SK-N-SH (cell line): ENCODE data around the gene CHST13.

Experiments used
- CTCF ChIP-seq: fragments of 200-600 bp; sonication (generic); IDR thresholded peaks from 2 replicates; pipeline ENCODE4 v1.6.1; 2017; ENCODE audit warnings: antibody characterized with exemption, mild to moderate bottlenecking, moderate library complexity
- ELF1 ChIP-seq: IDR thresholded peaks from 2 replicates; pipeline ENCODE4 v1.4.0; 2012
- EP300 ChIP-seq, 2 experiments: IDR thresholded peaks; 2 replicates each; pipeline versions ENCODE4 v1.4.0 to v1.6.1; 2012; ENCODE audit warnings: borderline replicate concordance in 1 of 2, low read depth in 1 of 2, low read length in 1 of 2
- EZH2phosphoT487 ChIP-seq: fragments of 200-600 bp; sonication (generic); IDR thresholded peaks from 2 replicates; pipeline ENCODE4 v1.6.1; 2017; ENCODE audit warnings: low read depth, mixed run types, mild to moderate bottlenecking, antibody characterized with exemption, moderate library complexity, borderline replicate concordance
- GABPA ChIP-seq: IDR thresholded peaks from 2 replicates; pipeline ENCODE4 v1.4.0; 2012; ENCODE audit warnings: low read depth, mild to moderate bottlenecking
- NFIC ChIP-seq: IDR thresholded peaks from 2 replicates; pipeline ENCODE4 v1.4.0; 2012; ENCODE audit warnings: borderline replicate concordance
- NRF1 ChIP-seq: IDR thresholded peaks from 2 replicates; pipeline ENCODE4 v1.6.1; 2012; ENCODE audit warnings: low read depth, mild to moderate bottlenecking, low read length
- POLR2AphosphoS5 ChIP-seq: IDR thresholded peaks from 2 replicates; pipeline ENCODE4 v1.6.1; 2012; ENCODE audit warnings: low read depth, low read length
- RCOR1 ChIP-seq: fragments of 150-350 bp; IDR thresholded peaks from 2 replicates; pipeline ENCODE4 v1.6.1; 2017; ENCODE audit warnings: antibody characterized with exemption, low read length
- SIN3A ChIP-seq: IDR thresholded peaks from 2 replicates; pipeline ENCODE4 v1.6.1; 2012; ENCODE audit warnings: low read depth, mild to moderate bottlenecking, low read length, moderate library complexity, borderline replicate concordance
- SMC3 ChIP-seq: IDR thresholded peaks from 2 replicates; pipeline ENCODE4 v1.6.1; 2012; ENCODE audit warnings: low read depth, low read length, improper control_type of control experiment
- TAF1 ChIP-seq: IDR thresholded peaks from 2 replicates; pipeline ENCODE4 v1.6.1; 2012; ENCODE audit warnings: low read depth, mild to moderate bottlenecking, low read length, moderate library complexity, borderline replicate concordance
- TF ChIP-seq, protein P1 (sequence below): IDR thresholded peaks from 2 replicates; pipeline ENCODE4 v1.4.0; 2012; ENCODE audit warnings: low read depth
- TF ChIP-seq, protein P2 (sequence below): IDR thresholded peaks from 2 replicates; pipeline ENCODE4 v1.6.1; 2012; ENCODE audit warnings: mild to moderate bottlenecking, low read depth, low read length, moderate library complexity

GRCh38 chr3:126562737-126563276 is 38.9 kb downstream of the CHST13 start:
- TF ChIP-seq CTCF (no peak), EP300 (IDR thresholded peaks at IDR 0.05; ENCODE audit: borderline replicate concordance in 1 of 2, low read depth in 1 of 2, low read length in 1 of 2) (no peak), GABPA (no peak), SIN3A (no peak), NRF1 (no peak), NFIC (no peak), SMC3 (no peak), ELF1 (no peak), EZH2phosphoT487 (no peak), POLR2AphosphoS5 (no peak), TAF1 (no peak), RCOR1 (no peak)
- TF ChIP-seq, protein P1, sequence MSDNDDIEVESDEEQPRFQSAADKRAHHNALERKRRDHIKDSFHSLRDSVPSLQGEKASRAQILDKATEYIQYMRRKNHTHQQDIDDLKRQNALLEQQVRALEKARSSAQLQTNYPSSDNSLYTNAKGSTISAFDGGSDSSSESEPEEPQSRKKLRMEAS = no peak
- TF ChIP-seq, protein P2, sequence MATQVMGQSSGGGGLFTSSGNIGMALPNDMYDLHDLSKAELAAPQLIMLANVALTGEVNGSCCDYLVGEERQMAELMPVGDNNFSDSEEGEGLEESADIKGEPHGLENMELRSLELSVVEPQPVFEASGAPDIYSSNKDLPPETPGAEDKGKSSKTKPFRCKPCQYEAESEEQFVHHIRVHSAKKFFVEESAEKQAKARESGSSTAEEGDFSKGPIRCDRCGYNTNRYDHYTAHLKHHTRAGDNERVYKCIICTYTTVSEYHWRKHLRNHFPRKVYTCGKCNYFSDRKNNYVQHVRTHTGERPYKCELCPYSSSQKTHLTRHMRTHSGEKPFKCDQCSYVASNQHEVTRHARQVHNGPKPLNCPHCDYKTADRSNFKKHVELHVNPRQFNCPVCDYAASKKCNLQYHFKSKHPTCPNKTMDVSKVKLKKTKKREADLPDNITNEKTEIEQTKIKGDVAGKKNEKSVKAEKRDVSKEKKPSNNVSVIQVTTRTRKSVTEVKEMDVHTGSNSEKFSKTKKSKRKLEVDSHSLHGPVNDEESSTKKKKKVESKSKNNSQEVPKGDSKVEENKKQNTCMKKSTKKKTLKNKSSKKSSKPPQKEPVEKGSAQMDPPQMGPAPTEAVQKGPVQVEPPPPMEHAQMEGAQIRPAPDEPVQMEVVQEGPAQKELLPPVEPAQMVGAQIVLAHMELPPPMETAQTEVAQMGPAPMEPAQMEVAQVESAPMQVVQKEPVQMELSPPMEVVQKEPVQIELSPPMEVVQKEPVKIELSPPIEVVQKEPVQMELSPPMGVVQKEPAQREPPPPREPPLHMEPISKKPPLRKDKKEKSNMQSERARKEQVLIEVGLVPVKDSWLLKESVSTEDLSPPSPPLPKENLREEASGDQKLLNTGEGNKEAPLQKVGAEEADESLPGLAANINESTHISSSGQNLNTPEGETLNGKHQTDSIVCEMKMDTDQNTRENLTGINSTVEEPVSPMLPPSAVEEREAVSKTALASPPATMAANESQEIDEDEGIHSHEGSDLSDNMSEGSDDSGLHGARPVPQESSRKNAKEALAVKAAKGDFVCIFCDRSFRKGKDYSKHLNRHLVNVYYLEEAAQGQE = no peak
